K562 (cell line): ENCODE data around the gene ZNF23. TPM values are rescaled to one million over a fixed set of nuclear protein-coding genes. Genes with fewer than 3 reads are reported as not detected.

ENCODE experiments used
- ATAC-seq: fragments of 200-7000 bp; cut with Tn5 transposase; 3 replicates; pipeline ENCODE4 v1.9.1; 2020; ENCODE audit warnings: moderate library complexity
- BruUV-seq: library from RNA; stranded (reverse); fragments of 400-500 nt; replicated peaks from 2 replicates; lab custom pipeline; 2021; lab: Mats Ljungman, UMichigan
- CTCF ChIA-PET: fragments of 300-600 bp; formaldehyde crosslinking; extraction: SDS; loops from one replicate; lab custom pipeline; 2021; ENCODE audit warnings: low intra/inter-chr PET ratio; lab: Yijun Ruan, JAX
- POLR2A ChIA-PET: fragments of 300-600, 350-650 bp; sonication (Branson Sonifier 250); formaldehyde crosslinking; extraction: SDS; loops from one replicate; lab custom pipeline; 2021; ENCODE audit warnings: antibody characterized with exemption, inconsistent platforms; lab: Yijun Ruan, JAX
- DNase-seq, 4 experiments: peaks; one replicate each; pipeline versions ENCODE4 v3.0.0 to v3.0.0-alpha.2; 2011 to 2018; ENCODE audit warnings: low spot score in 3 of 4, mixed read lengths in 3 of 4; ENCODE audit errors: extremely low read depth in 1 of 4
- FAIRE-seq: peaks from 2 replicates; lab custom pipeline; 2011; peaks lifted over from hg19 to GRCh38; lab: Jason Lieb, UNC
- H2AFZ ChIP-seq: 2 replicates; pipeline ENCODE4 v1.6.0; 2011; ENCODE audit warnings: low read depth, low read length, control low read depth, inconsistent platforms
- H3K27ac ChIP-seq: fragments of 200-600 bp; 3 replicates; pipeline ENCODE4 v1.8.0; 2011; ENCODE audit warnings: low read depth, mild to moderate bottlenecking, control low read depth, inconsistent platforms, low read length, moderate library complexity, mixed read lengths; ENCODE audit errors: extremely low read depth
- H3K27me3 ChIP-seq, 2 experiments: fragments of 300-600 bp in 1 of 2; 2 replicates in 1 of 2; 3 replicates in 1 of 2; pipeline versions ENCODE4 v1.6.0 to v1.8.0; 2011; ENCODE audit warnings: inconsistent platforms in 2 of 2, low read length in 2 of 2, mild to moderate bottlenecking in 1 of 2, mixed read lengths in 1 of 2, moderate library complexity in 1 of 2; ENCODE audit not compliant: control insufficient read depth in 2 of 2, insufficient read depth in 2 of 2
- H3K36me3 ChIP-seq: fragments of 300-600 bp; 3 replicates; pipeline ENCODE4 v1.8.0; 2011; ENCODE audit warnings: mild to moderate bottlenecking, low read length, inconsistent platforms; ENCODE audit not compliant: control insufficient read depth, insufficient read depth
- H3K4me1 ChIP-seq, 2 experiments: fragments of 200-600 bp in 1 of 2; replicated peaks in 1 of 2; 2 replicates in 1 of 2; 3 replicates in 1 of 2; pipeline versions ENCODE4 v1.5.1 to v1.8.0; 2011; ENCODE audit warnings: inconsistent platforms in 2 of 2, low read length in 2 of 2, mild to moderate bottlenecking in 1 of 2, mixed read lengths in 1 of 2, moderate library complexity in 1 of 2; ENCODE audit not compliant: control insufficient read depth in 2 of 2, insufficient read depth in 2 of 2
- H3K4me2 ChIP-seq: 2 replicates; pipeline ENCODE4 v1.6.1; 2011; ENCODE audit warnings: low read length, control low read depth, inconsistent platforms, mixed read lengths; ENCODE audit not compliant: insufficient read depth
- H3K4me3 ChIP-seq: fragments of 200-600 bp; sonication (generic), shearing (Covaris generic); 2 replicates; pipeline ENCODE4 v1.5.1; 2016; ENCODE audit warnings: control low read depth, inconsistent platforms
- H3K79me2 ChIP-seq: fragments of 200-600 bp; 3 replicates; pipeline ENCODE4 v1.8.0; 2011; ENCODE audit warnings: low read length, inconsistent platforms; ENCODE audit not compliant: control insufficient read depth, insufficient read depth
- H3K9ac ChIP-seq, 2 experiments: 2 replicates each; pipeline versions ENCODE4 v1.6.0 to v1.6.1; 2011; ENCODE audit warnings: low read depth in 2 of 2, low read length in 2 of 2, control low read depth in 1 of 2, inconsistent platforms in 1 of 2, mild to moderate bottlenecking in 1 of 2, mixed read lengths in 1 of 2; ENCODE audit not compliant: insufficient read depth in 1 of 2
- H3K9me1 ChIP-seq: one replicate; pipeline ENCODE4 v1.6.0; 2011; ENCODE audit warnings: inconsistent platforms, mild to moderate bottlenecking, low read length, moderate library complexity; ENCODE audit not compliant: control insufficient read depth, insufficient read depth
- H3K9me3 ChIP-seq: replicated peaks from 2 replicates; pipeline ENCODE4 v1.5.1; 2011; ENCODE audit warnings: low read depth, low read length, inconsistent platforms; ENCODE audit not compliant: control insufficient read depth, insufficient read depth
- H4K20me1 ChIP-seq: replicated peaks from 2 replicates; pipeline ENCODE4 v1.6.1; 2011; ENCODE audit warnings: low read length, inconsistent platforms, mixed read lengths; ENCODE audit not compliant: control insufficient read depth, insufficient read depth
- ARID2 ChIP-seq: fragments of 450-650 bp; IDR thresholded peaks from 2 replicates; pipeline ENCODE4 v1.6.1; 2017; ENCODE audit warnings: antibody characterized with exemption, mild to moderate bottlenecking
- CREBBP ChIP-seq: IDR thresholded peaks from one replicate; pipeline ENCODE4 v1.6.1; 2012; ENCODE audit warnings: low read depth, mild to moderate bottlenecking, control low read depth, inconsistent platforms, low read length
- ETS2 ChIP-seq: IDR thresholded peaks from 2 replicates; pipeline ENCODE4 v1.6.1; 2016; ENCODE audit warnings: borderline replicate concordance, missing genetic modification characterization, mild to moderate bottlenecking, moderate library complexity, missing compliant biosample characterization; ENCODE audit not compliant: poor library complexity, severe bottlenecking
- FOSL1 ChIP-seq: fragments of 200-800 bp; sonication (Bioruptor generic); conservative IDR thresholded peaks from 2 replicates; pipeline ENCODE4 v1.6.1; 2016; ENCODE audit warnings: missing genetic modification characterization, missing compliant biosample characterization
- MTA3 ChIP-seq: fragments of 450-650 bp; formaldehyde crosslinking; IDR thresholded peaks from 2 replicates; pipeline ENCODE4 v1.6.1; 2017; ENCODE audit warnings: mild to moderate bottlenecking, borderline replicate concordance
- NFIX ChIP-seq: fragments of 250-450 bp; sonication (Bioruptor Pico); IDR thresholded peaks from 2 replicates; pipeline ENCODE4 v1.4.0; 2020; ENCODE audit warnings: low read depth, mild to moderate bottlenecking, moderate library complexity
- NR1H2 ChIP-seq: sonication (generic); formaldehyde crosslinking; IDR thresholded peaks from 2 replicates; pipeline ENCODE4 v1.4.0; 2020; ENCODE audit warnings: mild to moderate bottlenecking, missing genetic modification reagents
- PHB ChIP-seq: fragments of 250-450 bp; sonication (Bioruptor Pico); IDR thresholded peaks from 2 replicates; pipeline ENCODE4 v1.5.0; 2021
- RBM25 ChIP-seq: fragments of 200-400 bp; formaldehyde crosslinking; IDR thresholded peaks from 2 replicates; pipeline ENCODE4 v1.6.1; 2018; ENCODE audit warnings: low read length, low read depth, moderate library complexity; ENCODE audit not compliant: severe bottlenecking
- SMARCA5 ChIP-seq: fragments of 450-650 bp; IDR thresholded peaks from 2 replicates; pipeline ENCODE4 v1.6.1; 2016
- ZEB2 ChIP-seq: fragments of 450-650 bp; IDR thresholded peaks from 2 replicates; pipeline ENCODE4 v1.6.1; 2016
- ZFX ChIP-seq: sonication (generic); formaldehyde crosslinking; IDR thresholded peaks from 2 replicates; pipeline ENCODE4 v1.8.0; 2022; ENCODE audit warnings: mild to moderate bottlenecking, missing genetic modification reagents, moderate library complexity
- ZKSCAN1 ChIP-seq: fragments of 150-350 bp; IDR thresholded peaks from 2 replicates; pipeline ENCODE4 v1.6.1; 2016; ENCODE audit warnings: low read depth, low read length
- ZNF512 ChIP-seq: IDR thresholded peaks from 2 replicates; pipeline ENCODE4 v1.6.1; 2016; ENCODE audit warnings: missing genetic modification characterization, missing compliant biosample characterization
- WGBS: fragments of 100-300 bp; shearing (Covaris generic); methylation state at CpG from one replicate; pipeline ENCODE4 v1.1.6; 2016; ENCODE audit warnings: low coverage, mixed read lengths; ENCODE audit not compliant: insufficient coverage; ENCODE audit errors: missing lambda C conversion rate; 5-methylcytosine and 5-hydroxymethylcytosine counted together
- in situ Hi-C: fragments of 300-500 bp; cut with MboI; formaldehyde crosslinking; loops from 4 replicates; pipeline ENCODE4 v1.15.0; 2018; ENCODE audit warnings: inconsistent platforms, mixed read lengths
- intact Hi-C: fragments of 100-400 bp; cut with micrococcal nuclease; formaldehyde crosslinking; loops from 2 replicates; pipeline ENCODE4 v1.14.2; 2022
- polyA plus RNA-seq, 8 experiments: library from polyadenylated mRNA; depleted of rRNA in 4 of 8; stranded (reverse) in 5 of 8; unstranded in 3 of 8; fragments of >200 nt; fragmentation: Nextera tagmentation in 2 of 8; fragmentation: Illumina TruSeq in 1 of 8; extraction: Ambion mirVana in 2 of 8; extraction: Trizol in 1 of 8; gene quantifications; 2 replicates each; pipeline versions ENCODE4 v1.2.1 to v1.2.3, GENCODE V29; 2011 to 2014; ENCODE audit warnings: inconsistent platforms in 1 of 8, missing spikeins in 1 of 8
- total RNA-seq, 7 experiments: library from RNA; depleted of rRNA in 6 of 7; stranded (reverse); fragments of >200 nt in 6 of 7; fragmentation: Illumina TruSeq in 2 of 7; extraction: Trizol in 2 of 7; gene quantifications; 2 replicates each; pipeline versions ENCODE4 v1.2.1 to v1.2.3, GENCODE V29; 2011 to 2021; ENCODE audit warnings: low replicate concordance in 1 of 7
- TF ChIP-seq, protein P1 (sequence below): fragments of 450-650 bp; IDR thresholded peaks from 2 replicates; pipeline ENCODE4 v1.6.1; 2016
- TF ChIP-seq, protein P2 (sequence below): fragments of 200-400 bp; formaldehyde crosslinking; IDR thresholded peaks from 2 replicates; pipeline ENCODE4 v1.6.1; 2017; ENCODE audit warnings: mild to moderate bottlenecking, low read depth, low read length, moderate library complexity

Gene ZNF23
- total and polyA plus RNA-seq, 9 of the 15 experiments (the other 6 are each of a cell fraction or from before 2014, with no cell fraction given), result 4.7 to 13.4 (median 11.2) TPM

GRCh38 chr16:71428385-71428784, 33.7 kb downstream of the ZNF23 start (continued):
- peak; percentile 90 for TF ChIP-seq ZNF512 (tag)
- TF ChIP-seq, protein P1, sequence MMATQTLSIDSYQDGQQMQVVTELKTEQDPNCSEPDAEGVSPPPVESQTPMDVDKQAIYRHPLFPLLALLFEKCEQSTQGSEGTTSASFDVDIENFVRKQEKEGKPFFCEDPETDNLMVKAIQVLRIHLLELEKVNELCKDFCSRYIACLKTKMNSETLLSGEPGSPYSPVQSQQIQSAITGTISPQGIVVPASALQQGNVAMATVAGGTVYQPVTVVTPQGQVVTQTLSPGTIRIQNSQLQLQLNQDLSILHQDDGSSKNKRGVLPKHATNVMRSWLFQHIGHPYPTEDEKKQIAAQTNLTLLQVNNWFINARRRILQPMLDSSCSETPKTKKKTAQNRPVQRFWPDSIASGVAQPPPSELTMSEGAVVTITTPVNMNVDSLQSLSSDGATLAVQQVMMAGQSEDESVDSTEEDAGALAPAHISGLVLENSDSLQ, result no peak
- no peak for TF ChIP-seq CREBBP

GRCh38 chr16:71426880-71427615, 35.0 kb downstream of the ZNF23 start:
- H3K9ac ChIP-seq, result no peak overlapping the region
- H3K36me3 ChIP-seq, result no peaks in the 10 kb centered on the region
- no peak overlapping the region for H2AFZ ChIP-seq
- in situ Hi-C loops (loop anchor here (10.0 kb wide), 1 partner anchor 158 kb away; no protein-coding TSS in a partner anchor), intact Hi-C loops (no loop called here)
- POLR2A ChIA-PET, result interaction anchor here (0.9 to 2.1 kb wide), 3 partner anchors 12 to 55 kb away, joined by 3 to 5 read pairs (median 5); no protein-coding TSS in a partner anchor
- H3K27me3 ChIP-seq, result peaks cover 15 to 56% of the 10 kb centered on the region in 2 experiments; a peak in 4 of 5 replicates
- H3K4me3 ChIP-seq, result no peak overlapping the region
- no peak overlapping the region for H3K4me2 ChIP-seq
- peaks cover 8% of the 10 kb centered on the region; the same call in 1 of the 2 replicates for H4K20me1 ChIP-seq
- no peaks in the 10 kb centered on the region for H3K9me3 ChIP-seq
- DNase-seq, result peak in 1 of 4 experiments; percentile 27
- H3K9me1 ChIP-seq, result no peaks in the 10 kb centered on the region
- 6% methylated on average over 11 of the region's 12 CpGs for WGBS
- CTCF ChIA-PET, result no interaction called here
- H3K79me2 ChIP-seq, result no peaks in the 10 kb centered on the region
- H3K27ac ChIP-seq, result no peak overlapping the region
- FAIRE-seq, result no peak
- H3K4me1 ChIP-seq, result peaks cover 18 to 21% of the 10 kb centered on the region in 2 experiments; a peak in 4 of 5 replicates
- peak; percentile 11; the same call in 2 of the 3 replicates for ATAC-seq
- no TSS peak for BruUV-seq
- no peak for TF ChIP-seq ARID2
- TF ChIP-seq NR1H2 (CRISPR knock-in tag), result no peak
- 0 out of 2 replicates have a peak, but pooled peaks have one; percentile 13 for TF ChIP-seq MTA3
- peak; percentile 27; the same call in 1 of the 2 replicates for TF ChIP-seq ZFX (CRISPR knock-in tag)
- no peak for TF ChIP-seq PHB (CRISPR knock-in tag)
- peak; percentile 91 for TF ChIP-seq RBM25
- TF ChIP-seq ZKSCAN1, result 0 out of 2 replicates have a peak, but pooled peaks have one; percentile 23
- no peak for TF ChIP-seq NFIX (CRISPR knock-in tag)
- TF ChIP-seq ZEB2, result no peak
- peak; percentile 43; the same call in 1 of the 2 replicates for TF ChIP-seq SMARCA5
- TF ChIP-seq ETS2 (tag), result no peak
- TF ChIP-seq FOSL1 (tag), result peak; percentile 33
- TF ChIP-seq, protein P2, sequence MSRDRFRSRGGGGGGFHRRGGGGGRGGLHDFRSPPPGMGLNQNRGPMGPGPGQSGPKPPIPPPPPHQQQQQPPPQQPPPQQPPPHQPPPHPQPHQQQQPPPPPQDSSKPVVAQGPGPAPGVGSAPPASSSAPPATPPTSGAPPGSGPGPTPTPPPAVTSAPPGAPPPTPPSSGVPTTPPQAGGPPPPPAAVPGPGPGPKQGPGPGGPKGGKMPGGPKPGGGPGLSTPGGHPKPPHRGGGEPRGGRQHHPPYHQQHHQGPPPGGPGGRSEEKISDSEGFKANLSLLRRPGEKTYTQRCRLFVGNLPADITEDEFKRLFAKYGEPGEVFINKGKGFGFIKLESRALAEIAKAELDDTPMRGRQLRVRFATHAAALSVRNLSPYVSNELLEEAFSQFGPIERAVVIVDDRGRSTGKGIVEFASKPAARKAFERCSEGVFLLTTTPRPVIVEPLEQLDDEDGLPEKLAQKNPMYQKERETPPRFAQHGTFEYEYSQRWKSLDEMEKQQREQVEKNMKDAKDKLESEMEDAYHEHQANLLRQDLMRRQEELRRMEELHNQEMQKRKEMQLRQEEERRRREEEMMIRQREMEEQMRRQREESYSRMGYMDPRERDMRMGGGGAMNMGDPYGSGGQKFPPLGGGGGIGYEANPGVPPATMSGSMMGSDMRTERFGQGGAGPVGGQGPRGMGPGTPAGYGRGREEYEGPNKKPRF, result no peak
